Measurements from ENCODE around the gene FAM162A.
A peak's percentile ranks its signal among the peaks of the same experiment; 100 is the strongest.

FAM162A gene

DNA sequence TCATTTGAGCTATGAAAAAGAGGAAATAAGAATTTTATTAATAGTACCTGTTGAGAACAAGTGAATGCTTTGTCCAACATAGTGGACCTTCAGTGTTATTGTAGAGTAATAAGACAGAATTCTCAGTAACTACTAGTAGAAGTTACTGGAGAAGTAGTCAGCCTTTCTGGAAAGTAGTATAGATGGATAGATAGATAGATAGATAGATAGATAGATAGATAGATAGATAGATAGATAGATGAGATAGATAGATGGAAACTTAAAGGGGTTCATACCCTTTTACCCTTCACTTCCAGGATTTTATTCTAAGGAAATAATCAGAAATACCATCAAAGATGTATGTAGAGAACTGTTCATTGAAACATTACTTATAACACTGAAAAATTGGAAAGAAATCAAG lies 5.2 kb downstream of the FAM162A start:
- DNase-seq (ENCODE audit: low spot score) = no peak

- no peak for DNase-seq (ENCODE audit: low spot score)
These were observed 5.9 kb downstream of the FAM162A start for GRCh38 chr3:122389892-122390291.

- no peak for DNase-seq (ENCODE audit: low spot score)
These were observed 6.7 kb downstream of the FAM162A start for GRCh38 chr3:122390665-122391064.

- DNase-seq (ENCODE audit: low spot score) = no peak
These were observed 7.9 kb downstream of the FAM162A start for GRCh38 chr3:122391681-122392446.

DNA sequence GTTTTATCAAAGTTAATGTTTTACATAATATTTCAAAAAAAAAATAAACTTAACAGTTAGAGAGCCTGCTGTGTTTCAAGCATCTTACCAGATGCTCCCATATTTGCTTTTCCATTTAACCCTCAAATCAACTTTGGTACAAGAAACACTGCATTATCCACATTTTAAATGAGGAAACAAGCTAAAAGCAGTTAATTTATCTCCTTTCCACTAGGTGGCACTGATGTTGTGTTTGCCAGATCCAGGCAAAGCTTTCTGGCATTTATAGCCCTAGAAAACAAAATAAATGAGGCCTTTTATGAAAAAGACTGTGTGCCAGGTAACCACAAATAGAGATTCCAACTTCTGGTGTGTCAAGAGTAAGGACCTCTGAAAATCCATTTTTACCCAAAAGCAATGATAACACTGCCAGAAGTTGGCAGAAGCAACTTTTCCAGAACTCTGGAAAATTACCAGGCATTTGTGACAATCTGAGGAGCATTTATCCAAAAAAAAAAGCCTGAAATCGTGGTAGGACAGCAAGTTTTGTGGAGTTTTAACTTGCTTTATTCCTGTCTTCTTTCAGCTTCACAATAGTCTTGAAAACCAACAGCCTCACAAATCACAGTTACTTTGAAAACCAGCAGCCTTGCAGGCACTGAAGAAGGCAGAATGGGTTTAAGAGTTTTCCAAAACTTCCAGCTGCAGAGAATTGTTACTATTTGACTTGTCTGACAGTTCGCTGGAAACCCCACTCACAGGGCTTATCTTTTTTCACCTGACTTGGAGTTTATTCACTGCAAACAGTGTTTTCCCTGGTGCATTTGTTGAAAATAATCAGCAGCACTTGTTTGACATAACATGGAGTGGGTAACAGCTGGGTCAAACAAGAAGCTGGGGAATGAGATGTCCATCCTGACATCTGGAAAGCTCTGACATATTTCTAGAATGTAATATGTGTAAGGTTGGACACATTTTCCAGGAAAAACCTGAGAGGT lies 9.2 kb downstream of the FAM162A start:
- peak; percentile 75 for DNase-seq (ENCODE audit: low spot score)

DNA sequence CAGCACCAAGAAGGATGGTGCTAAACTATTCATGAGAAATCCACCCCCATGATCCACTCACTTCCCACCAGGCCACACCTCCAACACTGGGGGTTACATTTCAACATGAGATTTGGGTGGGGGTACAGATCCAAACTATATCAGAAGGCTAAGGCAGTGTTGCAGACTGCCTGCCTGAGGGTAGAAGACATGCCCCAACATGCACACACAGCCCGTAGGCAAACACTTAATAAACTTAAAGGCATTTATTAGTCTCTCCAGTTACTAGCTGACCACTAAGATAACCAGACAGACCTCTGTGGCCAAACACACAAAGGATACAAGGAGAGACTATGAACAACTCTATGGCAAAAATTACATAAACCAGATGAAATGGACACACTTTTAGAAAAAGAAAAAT lies 10.2 kb downstream of the FAM162A start:
- DNase-seq (ENCODE audit: low spot score) = no peak

DNA sequence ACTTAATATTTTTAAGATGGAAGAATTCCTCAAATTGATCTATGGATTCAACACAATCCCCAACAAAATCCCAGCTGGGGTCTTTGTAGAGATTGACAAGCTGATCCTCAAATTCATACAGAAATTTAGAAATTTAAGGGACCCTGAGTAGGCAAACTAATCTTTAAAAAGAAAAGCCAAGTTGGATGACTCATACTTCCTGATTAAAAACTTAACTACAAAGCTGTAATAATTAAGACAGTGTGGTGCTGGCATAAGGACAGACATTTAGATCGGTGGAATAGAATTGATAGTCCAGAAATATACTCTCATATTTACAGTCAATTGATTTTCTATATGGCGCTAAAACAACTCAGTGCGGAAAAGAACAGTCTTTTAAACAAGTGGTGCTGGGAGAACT lies 11.6 kb downstream of the FAM162A start:
- no peak for DNase-seq (ENCODE audit: low spot score)

DNA sequence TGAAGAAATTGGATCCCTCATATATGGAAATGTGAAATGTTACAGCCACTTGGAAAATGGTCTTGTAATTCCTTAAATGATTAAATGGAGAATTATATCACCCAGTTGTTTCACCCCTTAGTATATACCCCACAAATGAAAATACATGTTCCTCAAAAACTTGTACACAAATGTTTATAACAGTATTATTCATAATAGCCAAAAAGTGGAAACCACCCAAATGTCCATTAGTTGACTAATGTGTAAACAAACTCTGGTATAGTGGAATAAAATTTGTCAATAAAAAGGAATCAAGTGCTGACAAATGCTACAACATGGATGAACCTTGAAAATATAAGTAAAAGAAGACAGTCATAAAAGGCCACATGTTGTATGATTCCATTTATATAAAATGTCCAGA lies 12.5 kb downstream of the FAM162A start:
- no peak for DNase-seq (ENCODE audit: low spot score)

DNA sequence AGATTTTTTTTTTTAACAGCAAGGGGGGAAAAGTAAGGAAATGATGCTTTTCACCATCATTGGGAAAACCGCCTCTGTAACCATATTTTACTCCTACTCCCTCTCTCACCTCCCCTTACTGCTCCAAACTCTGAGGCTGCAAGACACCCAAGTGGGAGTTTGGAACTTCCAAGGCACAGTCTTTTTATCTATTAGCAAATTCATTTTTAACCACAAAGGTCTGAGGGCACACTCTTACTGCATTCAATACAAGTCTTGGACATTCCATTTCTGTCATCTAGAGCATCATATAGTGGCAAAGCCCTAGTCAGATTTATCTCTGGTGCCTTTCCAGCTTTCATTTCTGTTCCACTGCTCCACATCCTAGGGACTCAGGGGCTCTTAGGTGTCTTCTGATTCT lies 13.2 kb downstream of the FAM162A start:
- DNase-seq (ENCODE audit: low spot score) = no peak

DNA sequence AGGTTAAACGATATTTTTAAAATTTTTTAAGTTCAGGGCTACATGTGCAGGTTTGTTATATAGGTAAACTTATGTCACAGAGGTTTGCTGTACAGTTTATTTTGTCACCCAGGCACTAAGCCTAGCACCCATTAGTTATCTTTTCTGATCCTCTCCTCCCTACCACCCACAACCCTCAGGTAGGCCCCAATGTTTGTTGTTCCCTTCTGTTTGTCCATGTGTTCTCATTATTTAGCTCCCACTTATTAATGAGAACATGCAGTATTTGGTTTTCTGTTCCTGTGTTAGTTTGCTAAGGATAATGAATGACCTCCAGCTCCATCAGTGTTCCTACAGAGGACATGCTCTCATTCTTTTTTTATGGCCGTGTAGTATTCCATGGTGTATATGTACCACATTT lies 14.9 kb downstream of the FAM162A start:
- DNase-seq (ENCODE audit: low spot score) = no peak

DNA sequence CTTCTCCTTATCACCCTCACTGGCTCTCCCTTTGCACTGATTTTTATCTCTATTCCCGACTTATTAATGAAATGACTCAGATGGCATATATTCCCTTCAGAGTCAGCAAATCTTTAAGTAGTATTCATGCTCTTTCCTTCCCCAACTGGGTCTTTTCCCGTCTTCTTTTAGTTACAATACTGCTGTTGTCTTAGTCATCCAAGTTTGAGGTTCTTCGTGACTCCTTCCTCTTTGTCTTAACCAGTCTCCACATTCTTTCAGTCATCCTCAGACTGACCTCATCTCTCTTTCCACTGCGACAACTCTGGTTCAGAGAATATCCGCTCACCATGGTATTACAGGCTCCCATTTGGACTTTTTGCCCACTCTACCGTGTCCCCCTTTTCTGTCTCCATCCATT lies 19.5 kb downstream of the FAM162A start:
- no peak for DNase-seq (ENCODE audit: low spot score)

GRCh38 chr3:122405015-122405414 lies 21.0 kb downstream of the FAM162A start:
- DNase-seq (ENCODE audit: low spot score) = no peak

- no peak for DNase-seq (ENCODE audit: low spot score)
These were observed 22.2 kb downstream of the FAM162A start for GRCh38 chr3:122406198-122406597.

DNA sequence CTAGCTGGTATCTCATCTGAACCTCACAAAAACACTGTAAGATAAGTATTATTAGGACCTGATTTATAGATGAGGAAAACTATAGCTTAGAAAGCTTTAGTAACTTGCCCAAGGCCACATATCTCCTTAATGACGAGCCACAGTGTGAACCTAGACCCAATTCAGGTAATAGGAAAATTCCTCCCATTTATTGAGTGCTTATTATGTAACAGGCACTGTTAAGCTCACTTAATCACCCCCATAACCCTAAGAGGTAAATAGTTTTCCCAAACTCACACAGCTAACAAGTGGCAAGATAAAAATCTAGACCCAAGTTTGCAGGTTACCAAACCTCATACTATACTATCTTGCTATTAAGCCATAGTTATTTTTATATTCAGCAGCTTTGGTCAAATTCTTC lies 24.0 kb downstream of the FAM162A start:
- no peak for DNase-seq (ENCODE audit: low spot score)

DNA sequence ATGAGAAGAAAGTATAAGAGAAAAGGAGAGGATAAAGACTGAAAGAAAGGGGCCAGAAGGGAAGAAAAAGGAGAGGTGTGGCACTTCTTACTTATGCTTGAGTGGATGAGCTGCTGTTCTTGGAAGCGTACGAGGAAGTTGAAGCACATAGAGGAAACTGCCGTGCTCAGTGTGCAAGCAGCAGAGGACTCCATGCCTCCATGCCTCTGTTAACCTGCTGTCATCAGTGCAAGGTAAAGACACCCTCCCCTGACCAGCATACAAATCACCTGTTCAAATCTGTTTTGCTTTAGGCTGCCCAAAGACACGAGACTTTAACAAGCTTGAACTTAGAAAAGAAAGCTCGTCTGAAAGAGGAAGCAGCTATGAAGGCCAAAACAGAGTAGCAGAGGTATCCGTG lies 25.5 kb downstream of the FAM162A start:
- DNase-seq (ENCODE audit: low spot score) = no peak

DNA sequence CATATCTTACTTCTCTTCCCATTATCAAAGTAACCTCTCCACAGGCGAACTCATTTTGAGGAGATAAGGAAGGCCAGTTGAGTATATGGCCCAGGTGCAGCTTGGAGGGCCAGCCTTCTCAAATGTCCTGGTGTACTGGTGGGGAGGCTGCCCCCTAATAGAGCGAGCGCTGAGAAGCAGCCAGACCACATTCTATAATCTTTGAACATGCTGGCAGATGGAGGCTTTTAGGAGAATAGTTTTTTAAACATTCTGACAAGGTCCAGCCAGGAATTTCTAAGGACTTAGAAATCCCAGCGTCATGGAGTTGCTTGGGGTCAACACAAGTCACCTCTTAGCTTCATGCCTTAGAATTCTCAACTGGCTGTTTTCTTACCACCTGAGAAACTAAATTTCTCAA lies 26.1 kb downstream of the FAM162A start:
- DNase-seq (ENCODE audit: low spot score) = no peak

- DNase-seq (ENCODE audit: low spot score) = no peak
These were observed 26.7 kb downstream of the FAM162A start for GRCh38 chr3:122410639-122411038.

GRCh38 chr3:122414391-122414790 lies 30.4 kb downstream of the FAM162A start:
- DNase-seq (ENCODE audit: low spot score) = no peak

DNA sequence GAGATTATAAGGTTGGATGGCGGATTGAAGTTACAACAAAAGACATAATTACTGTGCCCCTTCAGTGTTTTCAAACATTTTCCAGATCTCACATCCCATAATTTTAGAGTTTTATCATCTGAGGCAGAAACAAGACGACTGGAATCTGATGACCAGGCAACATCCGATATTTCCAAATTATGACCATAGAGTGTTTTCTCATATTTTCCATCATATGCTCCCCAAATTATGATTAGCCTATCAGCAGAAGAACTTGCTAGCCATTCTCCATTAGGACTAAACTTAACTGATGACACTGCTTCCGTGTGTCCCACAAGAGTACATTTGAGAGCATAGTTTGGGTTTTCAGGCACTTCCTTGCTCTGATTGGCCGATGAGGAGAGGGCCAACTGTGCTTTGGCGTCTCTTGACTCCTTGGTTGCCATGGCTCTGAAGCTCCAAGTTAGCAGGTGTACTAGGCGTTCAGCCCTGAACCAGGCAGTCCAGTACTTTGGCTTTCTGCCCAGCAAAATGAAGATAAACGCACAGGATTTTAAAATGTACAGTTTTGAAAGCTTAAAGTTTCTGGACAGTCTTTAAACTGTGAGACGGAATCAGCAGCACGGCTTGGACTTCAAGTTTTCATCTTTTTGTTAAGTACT lies 31.2 kb downstream of the FAM162A start:
- peak; percentile 77 for DNase-seq (ENCODE audit: low spot score)

DNA sequence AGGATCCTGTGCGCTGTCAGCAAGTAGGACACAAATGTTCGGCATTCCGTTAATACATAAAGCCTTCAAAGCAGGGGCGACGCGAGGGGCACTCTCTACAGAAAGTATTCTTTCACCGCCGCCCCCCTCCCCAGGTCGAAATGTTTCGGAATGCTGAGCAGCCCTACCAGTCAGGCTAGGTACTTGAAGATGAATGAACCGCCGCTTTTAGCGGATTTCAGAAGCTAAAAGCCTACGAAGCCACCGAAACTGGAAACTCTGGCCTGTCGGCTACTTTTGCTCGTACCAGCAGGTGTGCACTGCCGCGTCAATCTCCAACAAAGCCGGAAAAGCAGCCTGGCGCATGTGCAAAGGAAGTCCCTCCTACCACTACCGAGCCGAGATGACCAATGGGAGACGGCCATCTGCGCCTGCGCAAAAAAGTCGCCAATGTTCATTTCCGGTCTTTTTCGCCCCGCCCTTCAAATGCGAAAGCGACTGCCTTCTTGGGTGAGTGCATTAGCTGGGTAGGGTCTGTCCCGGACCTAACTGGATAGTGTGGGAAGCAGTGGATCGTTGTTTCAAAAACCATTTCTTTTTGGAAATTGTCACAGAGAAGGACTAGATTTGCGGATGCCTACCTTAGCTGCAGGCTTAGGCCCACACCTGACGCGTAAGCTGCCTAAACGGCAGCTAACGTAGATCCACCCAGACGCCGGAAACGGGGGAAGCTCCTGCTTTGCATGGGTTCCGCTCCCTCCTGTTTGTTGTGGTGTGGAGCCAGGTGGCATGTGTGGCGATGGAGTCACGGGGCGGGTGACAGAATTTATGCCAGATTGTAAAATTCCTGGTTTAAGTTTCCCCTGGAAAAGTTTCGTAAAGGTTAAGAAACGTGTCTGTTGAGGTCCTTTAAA lies 32.0 kb downstream of the FAM162A start, which contains the start of gene WDR5B:
Gene WDR5B, minus strand, starts transcription at position 301 of the 893 bp plus-strand sequence. CDS start 534 bp downstream, outside the sequence.
- peak; percentile 99 for DNase-seq (ENCODE audit: low spot score)

DNA sequence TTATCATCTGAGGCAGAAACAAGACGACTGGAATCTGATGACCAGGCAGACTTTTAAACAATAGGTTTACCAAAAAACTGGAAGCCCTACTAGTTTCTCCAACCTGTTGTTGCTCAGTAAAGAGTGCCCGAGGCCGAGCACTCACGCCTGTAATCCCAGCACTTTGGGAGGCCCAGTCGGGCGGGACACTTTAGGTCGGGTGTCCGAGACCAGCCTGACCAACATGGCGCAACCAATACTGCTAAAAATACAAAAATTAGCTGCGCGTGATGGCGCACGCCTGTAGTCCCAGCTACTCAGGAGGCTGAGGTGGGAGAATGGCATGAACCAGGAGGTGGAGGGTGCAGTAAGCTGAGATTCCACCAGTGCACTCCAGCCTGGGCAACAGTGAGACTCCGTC lies 33.0 kb downstream of the FAM162A start:
- no peak for DNase-seq (ENCODE audit: low spot score)

GRCh38 chr3:122421101-122421500 lies 37.1 kb downstream of the FAM162A start:
- DNase-seq (ENCODE audit: low spot score) = no peak
